Measurements from ENCODE around the gene BLOC1S1. TPM values are rescaled to one million over a fixed set of nuclear protein-coding genes. Genes with fewer than 3 reads are reported as not detected.
"Not testable (repeated sequence)": the region's sequence is repeated elsewhere in the genome, so short reads cannot be mapped to it uniquely, and the experiment has no call there.

Gene BLOC1S1
- total RNA-seq, 1 donor from 2014 or later = 105 TPM

DNA sequence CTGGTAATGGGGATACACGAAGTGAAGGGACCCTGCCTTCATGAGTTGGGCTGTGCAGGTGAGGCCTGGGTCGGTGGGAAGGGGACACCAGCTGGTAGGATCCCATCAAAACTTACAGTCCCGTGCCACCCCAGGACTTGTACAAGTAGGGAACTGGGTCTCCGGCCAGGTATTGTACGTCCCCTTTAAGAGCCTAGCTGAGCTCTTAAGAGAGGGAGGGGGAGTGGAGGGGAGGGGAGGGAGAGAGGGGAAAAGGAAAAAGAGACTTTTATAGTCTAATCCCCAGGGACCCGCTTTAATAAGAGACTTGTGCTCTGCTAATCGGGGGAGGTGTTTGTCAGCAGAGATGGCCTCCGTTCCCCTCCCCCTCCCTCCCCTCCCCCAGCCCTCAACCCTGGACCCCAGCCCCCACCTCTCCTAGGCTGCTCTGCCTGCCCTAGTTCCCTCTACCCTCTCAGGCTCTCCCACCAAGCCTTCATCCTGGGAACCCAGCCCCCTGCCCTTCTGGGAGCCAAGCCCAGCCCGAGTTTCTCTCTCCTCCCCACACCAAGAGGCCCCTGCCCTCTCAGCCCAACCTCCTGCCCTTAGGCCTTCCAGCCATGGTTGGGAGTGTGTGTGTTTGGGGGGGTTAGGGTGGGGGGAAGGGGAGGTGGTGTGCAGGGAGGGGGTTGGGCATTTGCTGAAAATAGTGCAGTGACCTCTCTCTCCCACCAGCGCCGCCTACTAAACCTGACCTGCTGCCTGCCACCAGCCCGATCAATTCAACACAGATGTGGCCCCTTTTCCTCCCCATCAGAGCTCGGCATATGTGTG lies 29.7 kb downstream of the BLOC1S1 start:
- no peak for DNase-seq (ENCODE audit: low spot score)

- DNase-seq (ENCODE audit: low spot score) = no peak
Observed at GRCh38 chr12:55746174-55746912, 30.5 kb downstream of the BLOC1S1 start.

GRCh38 chr12:55746913-55747231 lies 31.0 kb downstream of the BLOC1S1 start:
- DNase-seq (ENCODE audit: low spot score) = no peak

DNA sequence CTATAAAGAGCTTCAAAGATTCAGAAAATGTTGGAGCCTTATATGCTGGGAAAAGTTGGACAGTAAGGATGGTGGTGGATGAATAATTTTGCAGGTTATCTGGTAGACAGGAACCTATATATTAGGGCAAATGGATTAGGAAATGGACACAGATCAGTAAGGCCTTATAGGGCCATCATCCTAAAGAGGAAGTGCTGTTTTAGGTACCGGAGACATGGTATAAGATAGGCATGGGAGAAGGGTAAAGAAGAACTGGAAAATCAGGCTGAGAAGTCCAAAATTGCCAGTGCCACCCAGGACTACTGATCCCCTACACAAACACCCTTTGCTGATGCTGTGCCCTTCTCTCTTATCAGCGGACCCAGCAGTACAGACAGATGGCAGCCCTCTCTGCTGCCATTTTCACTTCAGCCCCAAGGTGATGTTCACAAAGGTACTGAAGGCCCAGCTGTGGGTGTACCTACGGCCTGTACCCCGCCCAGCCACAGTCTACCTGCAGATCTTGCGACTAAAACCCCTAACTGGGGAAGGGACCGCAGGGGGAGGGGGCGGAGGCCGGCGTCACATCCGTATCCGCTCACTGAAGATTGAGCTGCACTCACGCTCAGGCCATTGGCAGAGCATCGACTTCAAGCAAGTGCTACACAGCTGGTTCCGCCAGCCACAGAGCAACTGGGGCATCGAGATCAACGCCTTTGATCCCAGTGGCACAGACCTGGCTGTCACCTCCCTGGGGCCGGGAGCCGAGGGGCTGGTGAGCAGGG lies 32.6 kb downstream of the BLOC1S1 start:
- no peak for DNase-seq (ENCODE audit: low spot score)

GRCh38 chr12:55755246-55755645 lies 39.4 kb downstream of the BLOC1S1 start:
- DNase-seq (ENCODE audit: low spot score) = no peak

GRCh38 chr12:55757701-55758100 lies 41.9 kb downstream of the BLOC1S1 start:
- no peak for DNase-seq (ENCODE audit: low spot score)

DNA sequence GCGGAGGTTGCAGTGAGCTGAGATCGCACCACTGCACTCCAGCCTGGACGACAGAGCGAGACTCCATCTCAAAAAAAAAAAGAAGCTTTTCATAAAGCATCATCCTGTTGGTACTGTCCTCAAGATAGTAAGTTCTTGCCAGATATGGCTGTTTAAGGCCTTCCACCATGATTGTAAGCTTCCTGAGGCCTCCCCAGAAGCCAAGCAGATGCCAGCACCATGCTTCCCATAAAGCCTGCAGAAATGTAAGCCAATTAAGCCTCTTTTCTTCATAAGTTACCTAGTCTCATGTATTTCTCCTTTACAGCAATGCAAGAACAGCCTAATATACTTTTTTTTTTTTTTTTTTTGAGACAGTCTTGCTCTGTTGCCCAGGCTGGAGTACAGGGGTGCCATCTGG lies 42.7 kb downstream of the BLOC1S1 start:
- DNase-seq (ENCODE audit: low spot score) = not testable (repeated sequence)

- DNase-seq (ENCODE audit: low spot score) = no peak
Observed at GRCh38 chr12:55760663-55761062, 44.8 kb downstream of the BLOC1S1 start.

DNA sequence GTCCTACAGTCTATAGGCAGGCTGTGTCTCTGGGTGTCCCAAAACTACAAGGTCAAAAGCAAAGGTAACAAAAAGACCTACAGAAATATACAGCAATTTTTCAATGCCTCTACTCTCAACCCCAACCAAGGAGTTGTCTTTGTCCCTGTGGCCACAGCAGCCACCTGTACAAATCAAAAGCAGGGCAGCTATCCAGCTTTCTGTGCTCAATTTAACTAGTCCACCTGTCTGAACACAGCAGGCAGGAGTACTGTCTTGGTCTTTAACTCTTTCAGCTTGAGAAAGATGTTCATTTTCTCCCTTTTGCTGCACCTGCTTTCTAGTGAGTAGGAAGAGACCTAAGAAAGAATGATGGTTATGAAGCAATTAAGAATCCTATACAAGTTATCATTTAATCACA lies 46.8 kb downstream of the BLOC1S1 start:
- no peak for DNase-seq (ENCODE audit: low spot score)

DNA sequence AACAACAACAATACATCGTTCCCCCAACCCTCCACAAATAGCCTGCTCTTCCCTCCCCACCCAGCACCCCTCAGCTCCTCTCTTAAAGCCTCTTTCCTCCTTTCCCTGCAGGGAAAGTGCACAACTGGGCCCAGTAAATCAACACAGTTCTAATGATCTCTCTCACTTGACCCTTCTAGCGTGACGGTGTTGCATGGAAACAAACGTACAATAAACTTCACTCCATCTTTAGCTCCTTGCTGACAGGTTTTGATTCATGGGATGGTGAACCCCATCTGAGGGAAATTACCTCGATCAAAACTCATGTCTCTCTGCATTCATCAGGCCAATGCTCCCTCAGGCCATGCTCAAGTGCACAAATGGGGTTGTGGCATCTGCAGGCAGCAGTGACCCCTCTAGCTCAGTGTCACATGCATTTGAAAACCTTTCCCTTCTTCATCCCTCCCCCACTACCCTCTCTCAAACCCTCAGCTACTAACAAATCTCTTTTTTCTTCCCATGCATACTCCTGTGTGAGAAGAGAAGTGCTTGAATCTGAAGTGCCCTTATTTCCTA lies 50.0 kb downstream of the BLOC1S1 start:
- no peak for DNase-seq (ENCODE audit: low spot score)

- no peak for DNase-seq (ENCODE audit: low spot score)
Observed at GRCh38 chr12:55767156-55767555, 51.3 kb downstream of the BLOC1S1 start.

Other genes starting within 250 kb of the BLOC1S1 start
- not detected for gene OR6C70, start 245.9 kb upstream of the BLOC1S1 start, total RNA-seq
- gene OR6C68, start 223.7 kb upstream of the BLOC1S1 start, total RNA-seq = not detected
- gene OR6C4, start 166.4 kb upstream of the BLOC1S1 start, total RNA-seq = not detected
- gene OR2AP1, start 143.6 kb upstream of the BLOC1S1 start, total RNA-seq = not detected
- gene OR10P1, start 79.2 kb upstream of the BLOC1S1 start, total RNA-seq = not detected
- 99.7 TPM for gene ITGA7, start 8.1 kb upstream of the BLOC1S1 start, total RNA-seq
- 5.8 TPM for gene RDH5, start 4.3 kb downstream of the BLOC1S1 start, total RNA-seq
- gene CD63, start 13.0 kb downstream of the BLOC1S1 start, total RNA-seq = 905 TPM
- gene GDF11, start 27.1 kb downstream of the BLOC1S1 start, total RNA-seq = 7.2 TPM
- gene SARNP, start 101.7 kb downstream of the BLOC1S1 start, total RNA-seq = 61.9 TPM
- 88.4 TPM for gene ORMDL2, start 102.0 kb downstream of the BLOC1S1 start, total RNA-seq
- gene DNAJC14, start 113.5 kb downstream of the BLOC1S1 start, total RNA-seq = 33.0 TPM
- 17.7 TPM for gene MMP19, start 126.9 kb downstream of the BLOC1S1 start, total RNA-seq
- gene PYM1, start 211.8 kb downstream of the BLOC1S1 start, total RNA-seq = 40.9 TPM
- gene DGKA, start 215.1 kb downstream of the BLOC1S1 start, total RNA-seq = 155 TPM
- 5.8 TPM for gene PMEL, start 250.0 kb downstream of the BLOC1S1 start, total RNA-seq